HG03571 (cell line): ENCODE data around the gene RUSF1.
A peak's percentile ranks its signal among the peaks of the same experiment; 100 is the strongest.
"Not testable (repeated sequence)": the region's sequence is repeated elsewhere in the genome, so short reads cannot be mapped to it uniquely, and the experiment has no call there.

Experiments
- ATAC-seq: cut with Tn5 transposase; IDR thresholded peaks from one replicate; pipeline ENCODE4 v1.9.1; 2021; ENCODE audit not compliant: unreplicated experiment

The RUSF1 gene

GRCh38 chr16:31507929-31508705, at the start of gene RUSF1:
Gene RUSF1, minus strand, starts transcription at chr16:31508391. Its CDS starts 18 bp downstream, at chr16:31508373.
- ATAC-seq, result peak; percentile 92

DNA sequence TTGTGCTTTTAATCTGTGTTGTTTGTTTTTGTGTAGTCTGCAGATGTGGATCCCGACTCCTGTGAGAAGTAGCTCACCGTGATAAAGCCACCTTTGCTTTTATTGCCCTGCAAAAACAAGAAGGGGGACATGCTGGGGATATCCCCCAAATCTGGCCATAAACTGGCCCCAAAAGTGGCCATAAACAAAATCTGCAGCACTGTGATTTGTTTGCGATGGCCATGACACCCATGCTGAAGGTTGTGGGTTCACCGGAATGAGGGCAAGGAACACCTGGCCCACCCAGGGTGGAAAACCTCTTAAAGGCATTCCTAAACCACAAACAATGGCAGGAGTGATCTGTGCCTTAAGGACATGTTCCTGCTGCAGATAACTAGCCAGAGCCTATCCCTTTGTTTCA, 34.6 kb upstream of the RUSF1 start:
- ATAC-seq, result no peak

- ATAC-seq, result not testable (repeated sequence)
Observed at GRCh38 chr16:31539762-31540161, 31.6 kb upstream of the RUSF1 start.

DNA sequence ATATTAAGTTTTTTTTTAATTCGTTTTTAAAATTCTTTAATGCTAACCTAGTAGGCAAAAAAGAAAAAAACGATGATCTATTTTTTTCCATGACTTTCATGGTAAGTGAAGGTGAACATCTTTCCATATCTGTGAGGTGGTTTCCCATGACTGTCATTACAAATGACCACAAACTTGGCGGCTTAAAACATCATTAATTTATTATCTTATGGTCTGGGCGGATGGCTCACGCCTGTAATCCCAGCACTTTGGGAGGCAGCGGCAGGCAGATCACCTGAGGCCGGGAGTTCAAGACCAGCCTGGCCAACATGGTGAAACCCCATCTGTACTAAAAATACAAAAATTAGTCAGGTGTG, 30.0 kb upstream of the RUSF1 start:
- ATAC-seq, result not testable (repeated sequence)

DNA sequence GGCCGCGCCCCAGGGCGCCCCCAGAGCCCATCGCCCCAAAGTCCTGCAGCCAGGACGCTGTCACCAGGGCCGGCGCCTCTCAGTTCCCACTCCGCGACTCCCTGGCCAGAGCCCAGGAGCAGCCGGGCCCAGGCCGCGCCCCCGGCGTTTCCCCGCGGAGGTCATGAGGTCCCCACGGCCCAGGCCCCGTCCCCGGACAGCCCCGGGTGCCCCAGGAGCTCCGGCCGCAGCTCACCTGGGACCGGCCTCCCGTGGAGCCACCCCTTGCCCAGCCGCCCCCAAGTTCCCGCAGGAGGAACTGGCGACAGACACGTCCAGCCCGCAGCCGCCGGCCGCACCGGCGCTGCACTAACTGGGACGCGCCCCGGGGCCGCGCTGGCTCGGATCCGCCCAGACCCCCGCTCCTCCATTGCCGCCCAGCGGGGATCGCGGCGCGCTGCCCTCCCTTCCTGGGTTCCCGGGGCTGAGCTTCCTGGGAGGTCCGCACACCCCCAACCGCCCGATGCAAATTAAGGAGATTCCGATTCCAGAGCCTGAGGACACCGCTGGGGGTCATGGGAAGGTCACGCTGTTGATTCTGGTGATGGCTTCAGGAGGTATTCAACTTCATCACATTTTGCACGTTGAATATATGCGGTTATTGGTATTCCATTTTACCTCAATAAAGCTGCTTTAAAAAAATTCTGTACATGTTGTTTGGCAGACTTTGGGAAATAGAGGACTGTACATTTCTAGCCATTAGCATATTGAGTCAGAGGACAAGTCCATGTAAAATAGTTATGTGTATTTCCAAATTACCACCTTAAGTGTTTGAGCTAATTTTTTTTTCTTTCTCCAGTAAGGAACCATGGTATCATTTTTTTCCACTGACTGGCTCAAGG, 29.4 kb upstream of the RUSF1 start:
- no peak for ATAC-seq

DNA sequence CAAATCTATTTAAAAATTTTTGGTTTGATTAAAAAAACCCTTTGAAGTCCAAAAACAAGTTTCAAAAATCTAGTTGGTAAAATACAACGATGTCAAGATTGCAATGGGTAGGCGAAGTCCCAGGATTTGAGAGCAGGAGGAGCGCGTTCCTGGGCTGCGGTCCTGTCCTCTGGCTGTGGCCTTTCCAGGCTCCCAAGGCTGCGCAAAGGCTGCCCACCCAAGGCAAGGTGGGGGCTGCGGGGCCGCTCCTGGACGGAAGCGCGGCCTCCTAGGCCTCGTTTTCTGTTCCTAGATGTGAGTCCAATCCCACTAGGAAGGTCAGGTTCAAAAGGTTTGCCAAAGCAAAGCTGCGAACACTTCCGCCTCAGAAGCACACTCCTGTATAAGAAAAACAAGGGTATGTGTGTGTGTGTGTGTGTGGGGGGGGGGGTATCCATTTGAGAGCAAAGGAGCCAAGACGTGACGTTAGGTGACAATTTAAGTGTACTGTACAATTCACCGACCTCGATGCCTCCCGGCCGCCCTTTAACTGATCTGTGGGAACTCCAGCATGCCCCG, 28.7 kb upstream of the RUSF1 start:
- no peak for ATAC-seq

- ATAC-seq, result no peak
Observed at GRCh38 chr16:31535737-31536136, 27.5 kb upstream of the RUSF1 start.

- ATAC-seq, result no peak
Observed at GRCh38 chr16:31532896-31533295, 24.7 kb upstream of the RUSF1 start.

GRCh38 chr16:31532120-31532519, 23.9 kb upstream of the RUSF1 start:
- no peak for ATAC-seq

DNA sequence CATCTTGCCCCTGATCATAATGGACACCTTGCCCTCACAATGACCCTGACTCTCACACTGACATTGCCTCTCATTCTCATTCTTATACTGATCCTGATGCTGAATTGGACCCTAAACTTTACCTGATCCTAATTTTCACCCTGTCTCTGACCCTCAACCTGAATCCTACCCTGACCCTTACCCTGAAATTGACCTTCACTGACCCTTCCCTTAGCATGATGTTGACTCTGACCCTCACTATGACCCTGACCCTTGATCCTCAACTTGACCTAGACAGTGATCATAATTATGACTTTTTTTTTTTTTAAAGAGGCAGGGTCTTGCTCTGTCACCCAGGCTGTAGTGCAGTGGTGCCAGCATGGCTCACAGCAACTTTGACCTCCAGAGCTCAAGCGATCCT, 22.9 kb upstream of the RUSF1 start:
- ATAC-seq, result no peak

- no peak for ATAC-seq
Observed at GRCh38 chr16:31530405-31530804, 22.2 kb upstream of the RUSF1 start.

DNA sequence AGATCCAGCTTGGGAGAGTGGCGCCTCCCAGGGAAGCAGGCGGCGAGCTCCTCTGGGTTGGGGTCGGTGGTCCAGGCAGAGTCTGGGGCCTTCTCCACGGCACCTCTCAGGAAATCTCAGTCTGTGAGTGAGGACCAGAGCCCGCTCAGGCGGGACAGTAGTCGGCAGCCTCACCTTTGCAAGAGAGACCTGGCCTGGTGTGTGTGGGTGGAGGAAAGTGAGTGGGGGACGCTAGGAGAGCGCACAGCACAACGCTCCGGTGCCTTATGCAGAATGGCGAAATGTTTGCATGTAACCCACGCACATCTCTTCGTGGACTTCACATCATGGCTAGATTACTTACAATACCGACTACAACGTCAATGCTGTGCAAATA, 21.7 kb upstream of the RUSF1 start:
- no peak for ATAC-seq

GRCh38 chr16:31529108-31529936, 21.1 kb upstream of the RUSF1 start:
- ATAC-seq, result no peak

GRCh38 chr16:31528523-31529107, 20.4 kb upstream of the RUSF1 start:
- ATAC-seq, result no peak

- no peak for ATAC-seq
Observed at GRCh38 chr16:31527734-31528274, 19.6 kb upstream of the RUSF1 start, which contains the start of gene AHSP. Gene AHSP, plus strand, starts transcription at chr16:31527900. Its CDS starts 240 bp downstream, at chr16:31528140.

DNA sequence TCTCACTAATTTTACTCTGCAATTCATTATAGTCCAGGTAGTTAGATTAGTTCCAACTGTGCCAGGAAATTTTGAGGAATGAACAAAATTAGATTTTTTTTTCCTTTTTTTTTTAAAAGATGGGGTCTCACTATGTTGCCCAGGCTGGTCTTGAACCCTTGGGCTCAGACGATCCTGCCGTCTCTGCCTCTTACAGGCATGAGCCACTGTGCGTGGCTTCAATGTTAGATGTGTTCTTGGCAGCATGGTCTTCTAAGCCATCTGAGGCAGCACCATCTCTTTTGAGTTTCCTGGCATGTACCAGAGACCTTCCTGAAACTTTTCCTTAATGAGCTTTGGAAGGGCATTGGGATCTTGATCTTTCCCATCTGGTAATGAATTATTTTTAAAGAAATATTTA, 16.9 kb upstream of the RUSF1 start:
- no peak for ATAC-seq

DNA sequence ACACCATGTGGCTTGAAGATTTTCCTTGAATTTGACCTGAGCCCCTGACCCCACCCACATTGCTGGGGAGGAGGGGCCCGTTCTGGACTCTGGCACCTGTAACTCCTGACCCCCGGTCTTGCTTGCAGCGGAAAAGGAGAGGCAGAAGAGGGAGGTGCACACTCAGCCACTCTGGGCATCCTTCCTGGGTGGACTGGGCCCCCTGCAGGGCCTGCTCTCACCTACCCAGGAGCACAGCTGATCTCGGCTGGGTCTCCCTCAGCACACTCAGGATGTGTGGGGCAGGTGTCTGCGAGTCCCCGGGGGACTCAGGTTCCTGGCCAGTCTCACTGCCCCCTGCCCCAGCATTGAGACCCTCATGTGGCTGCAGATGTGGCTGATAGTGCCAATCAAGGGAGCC, 15.6 kb upstream of the RUSF1 start:
- ATAC-seq, result not testable (repeated sequence)

GRCh38 chr16:31522071-31522470, 13.9 kb upstream of the RUSF1 start:
- no peak for ATAC-seq

DNA sequence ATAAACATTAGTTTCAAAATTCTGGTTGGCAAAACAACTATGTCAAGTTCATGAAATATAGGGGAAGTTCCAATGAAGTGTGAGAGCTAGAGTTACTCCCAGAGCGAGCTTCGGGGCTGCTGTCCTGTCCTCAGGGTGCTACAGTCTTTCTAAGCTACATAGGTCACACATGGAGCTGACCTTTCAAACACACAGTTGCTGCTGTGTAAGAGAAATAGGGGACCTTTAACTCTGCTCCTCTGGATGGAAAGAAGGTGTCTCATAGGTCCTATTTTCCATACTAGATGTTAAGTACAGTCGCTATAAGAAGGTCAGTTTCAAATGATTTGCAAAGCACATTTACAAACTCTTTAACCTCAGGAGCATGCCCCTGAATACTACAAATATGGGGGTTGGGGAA, 13.2 kb upstream of the RUSF1 start:
- no peak for ATAC-seq

DNA sequence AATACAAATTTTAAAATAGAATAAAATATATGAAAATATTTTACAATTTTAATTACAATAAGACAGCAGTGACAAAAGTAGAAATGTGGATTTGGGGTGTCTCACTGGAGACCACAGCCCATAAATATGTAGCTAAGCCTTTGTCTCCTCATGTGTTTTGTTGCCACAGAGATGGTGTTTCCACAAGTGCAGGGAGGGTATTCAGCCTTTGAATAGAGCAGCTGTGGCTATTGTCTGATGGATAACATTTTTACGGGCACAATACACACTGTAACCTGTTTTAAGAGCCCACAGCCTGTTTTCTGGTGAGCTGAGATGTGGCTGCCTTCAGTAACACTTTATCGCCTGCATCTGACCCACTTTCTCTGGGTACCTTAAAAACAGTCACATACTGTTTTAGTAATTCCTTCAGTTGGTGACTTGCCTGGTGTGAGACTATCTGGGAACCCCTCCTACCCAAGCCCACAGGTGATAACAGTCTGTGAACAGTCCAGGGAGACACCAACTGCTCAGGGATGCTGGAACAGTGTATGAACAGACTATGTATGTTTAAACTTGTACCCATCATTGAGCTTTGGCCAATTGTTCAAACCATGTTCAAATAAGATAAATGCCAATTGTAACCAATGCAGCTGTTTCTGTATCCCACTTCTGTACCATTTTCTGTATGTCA, 11.7 kb upstream of the RUSF1 start:
- ATAC-seq, result no peak
